ENCODE data around the gene ABHD17A. TPM values are rescaled to one million over a fixed set of nuclear protein-coding genes. Genes with fewer than 3 reads are reported as not detected.

The ABHD17A gene
- total RNA-seq, 1 experiment from 2014 or later: 47.7 TPM

GRCh38 chr19:1855828-1856255, 29.5 kb downstream of the ABHD17A start:
- Histone ChIP-seq H3K27me3 (replicated peaks; ENCODE audit: control insufficient read depth, insufficient read depth, low read length) (no peaks in the 10 kb centered on the region), H3K4me3 (ENCODE audit: low read depth, low read length) (no peak overlapping the region), H3K4me1 (peaks cover 30% of the 10 kb centered on the region), H3K9me3 (no peaks in the 10 kb centered on the region), H3K36me3 (ENCODE audit: control insufficient read depth, insufficient read depth, low read length) (no peaks in the 10 kb centered on the region)
- no peak for DNase-seq
- no peak overlapping the region for H3K27ac Mint-ChIP-seq (ENCODE audit: unreplicated experiment)
- peaks cover 8% of the 10 kb centered on the region for H3K36me3 Mint-ChIP-seq (ENCODE audit: insufficient read depth, unreplicated experiment)
- no peak overlapping the region for H3K4me3 Mint-ChIP-seq (ENCODE audit: unreplicated experiment)
- ChIA-PET POLR2A (no interaction called here), CTCF (no interaction called here)
- H3K9me3 Mint-ChIP-seq (ENCODE audit: unreplicated experiment): no peaks in the 10 kb centered on the region
- H3K27me3 Mint-ChIP-seq (ENCODE audit: insufficient read depth, unreplicated experiment): no peaks in the 10 kb centered on the region
- no peaks in the 10 kb centered on the region for H3K4me1 Mint-ChIP-seq (ENCODE audit: low read depth, unreplicated experiment)
- no TSS peak for BruUV-seq (replicated peaks)
- no peak for TF ChIP-seq CTCF (IDR thresholded peaks at IDR 0.05; ENCODE audit: insufficient read depth in 1 of 2, low read depth in 1 of 2, low read length in 1 of 2, severe bottlenecking in 1 of 2, unreplicated experiment in 1 of 2)
- intact Hi-C loops (cut with micrococcal nuclease; ENCODE audit: unreplicated experiment): no loop called here

GRCh38 chr19:1855040-1855827, 30.1 kb downstream of the ABHD17A start:
- CTCF ChIA-PET: no interaction called here
- H3K27me3 Mint-ChIP-seq (ENCODE audit: insufficient read depth, unreplicated experiment): no peaks in the 10 kb centered on the region

GRCh38 chr19:1854542-1855039, 30.7 kb downstream of the ABHD17A start:
- no TSS peak for BruUV-seq (replicated peaks)
- H3K4me1 Mint-ChIP-seq (ENCODE audit: low read depth, unreplicated experiment): no peaks in the 10 kb centered on the region
- Histone ChIP-seq H3K36me3 (ENCODE audit: control insufficient read depth, insufficient read depth, low read length) (no peaks in the 10 kb centered on the region), H3K27me3 (replicated peaks; ENCODE audit: control insufficient read depth, insufficient read depth, low read length) (no peaks in the 10 kb centered on the region), H3K9me3 (no peaks in the 10 kb centered on the region), H3K4me3 (ENCODE audit: low read depth, low read length) (no peak overlapping the region), H3K4me1 (peaks cover 18% of the 10 kb centered on the region)
- no peaks in the 10 kb centered on the region for H3K9me3 Mint-ChIP-seq (ENCODE audit: unreplicated experiment)
- ChIA-PET CTCF (no interaction called here), POLR2A (interaction anchor here (0.6 kb wide), 1 partner anchor 10 kb away, joined by 5 read pairs; no protein-coding TSS in a partner anchor)
- no peak for TF ChIP-seq CTCF (IDR thresholded peaks at IDR 0.05; ENCODE audit: insufficient read depth in 1 of 2, low read depth in 1 of 2, low read length in 1 of 2, severe bottlenecking in 1 of 2, unreplicated experiment in 1 of 2)
- no peak overlapping the region for H3K27ac Mint-ChIP-seq (ENCODE audit: unreplicated experiment)
- peaks cover 10% of the 10 kb centered on the region for H3K36me3 Mint-ChIP-seq (ENCODE audit: insufficient read depth, unreplicated experiment)
- H3K27me3 Mint-ChIP-seq (ENCODE audit: insufficient read depth, unreplicated experiment): no peaks in the 10 kb centered on the region
- no peak for DNase-seq
- intact Hi-C loops (cut with micrococcal nuclease; ENCODE audit: unreplicated experiment): no loop called here
- no peak overlapping the region for H3K4me3 Mint-ChIP-seq (ENCODE audit: unreplicated experiment)

More at GRCh38 chr19:1855040-1855827, 30.1 kb downstream of the ABHD17A start:
- Mint-ChIP-seq H3K9me3 (ENCODE audit: unreplicated experiment) (no peaks in the 10 kb centered on the region), H3K4me3 (ENCODE audit: unreplicated experiment) (no peak overlapping the region), H3K27ac (ENCODE audit: unreplicated experiment) (no peak overlapping the region), H3K4me1 (ENCODE audit: low read depth, unreplicated experiment) (no peaks in the 10 kb centered on the region), H3K36me3 (ENCODE audit: insufficient read depth, unreplicated experiment) (peaks cover 10% of the 10 kb centered on the region)
- BruUV-seq (replicated peaks): no TSS peak
- intact Hi-C loops (cut with micrococcal nuclease; ENCODE audit: unreplicated experiment): no loop called here
- Histone ChIP-seq H3K9me3 (no peaks in the 10 kb centered on the region), H3K4me3 (ENCODE audit: low read depth, low read length) (no peak overlapping the region), H3K27me3 (replicated peaks; ENCODE audit: control insufficient read depth, insufficient read depth, low read length) (no peaks in the 10 kb centered on the region), H3K36me3 (ENCODE audit: control insufficient read depth, insufficient read depth, low read length) (no peaks in the 10 kb centered on the region), H3K4me1 (peaks cover 24% of the 10 kb centered on the region)
- no peak for DNase-seq
- no peak for TF ChIP-seq CTCF (IDR thresholded peaks at IDR 0.05; ENCODE audit: insufficient read depth in 1 of 2, low read depth in 1 of 2, low read length in 1 of 2, severe bottlenecking in 1 of 2, unreplicated experiment in 1 of 2)
- POLR2A ChIA-PET: interaction anchor here (0.6 kb wide), 1 partner anchor 9 kb away, joined by 5 read pairs; no protein-coding TSS in a partner anchor

Data from Caco-2 (cell line).